PC-9 (cell line): Measurements from ENCODE around the gene MKI67. TPM values are rescaled to one million over a fixed set of nuclear protein-coding genes. Genes with fewer than 3 reads are reported as not detected.
A peak's percentile ranks its signal among the peaks of the same experiment; 100 is the strongest.

Source experiments
- BruUV-seq: library from RNA; stranded (reverse); fragments of 400-500 nt; replicated peaks from 2 replicates; lab custom pipeline; 2021; lab: Mats Ljungman, UMichigan
- CTCF ChIA-PET: fragments of 300-600 bp; sonication (Branson Sonifier 250); formaldehyde crosslinking; loops from one replicate; lab custom pipeline; 2022; ENCODE audit warnings: antibody characterized with exemption; lab: Charles Lee
- POLR2A ChIA-PET: fragments of 300-600 bp; sonication (Branson Sonifier 250); formaldehyde crosslinking; loops from one replicate; lab custom pipeline; 2022; ENCODE audit warnings: antibody characterized with exemption; ENCODE audit not compliant: unreplicated experiment; lab: Charles Lee
- DNase-seq, 2 experiments: peaks; one replicate each; pipeline versions ENCODE4 v3.0.0 to v3.0.0-alpha.2; 2015 to 2022; ENCODE audit warnings: mixed read lengths in 1 of 2
- H2AFZ ChIP-seq: fragments of 200-600 bp; sonication (generic); 2 replicates; pipeline ENCODE4 v1.8.1; 2017; ENCODE audit warnings: antibody characterized with exemption
- H3F3A ChIP-seq: fragments of 200-600 bp; sonication (generic); 2 replicates; pipeline ENCODE4 v1.8.1; 2017; ENCODE audit warnings: antibody characterized with exemption, mild to moderate bottlenecking, low read depth; ENCODE audit not compliant: insufficient read depth
- H3K27ac ChIP-seq: fragments of 200-600 bp; sonication (generic); 2 replicates; pipeline ENCODE4 v1.6.1; 2016; ENCODE audit warnings: mixed run types
- H3K27me3 ChIP-seq: fragments of 200-600 bp; sonication (generic); 2 replicates; pipeline ENCODE4 v1.6.1; 2016; ENCODE audit warnings: low read depth, mixed run types; ENCODE audit not compliant: insufficient read depth
- H3K36me3 ChIP-seq: fragments of 200-600 bp; sonication (generic); 2 replicates; pipeline ENCODE4 v1.6.1; 2016; ENCODE audit warnings: low read depth, mixed run types
- H3K4me1 ChIP-seq: fragments of 200-600 bp; sonication (generic); replicated peaks from 2 replicates; pipeline ENCODE4 v1.6.1; 2016; ENCODE audit warnings: mixed run types; ENCODE audit not compliant: insufficient read depth
- H3K4me2 ChIP-seq: fragments of 200-600 bp; sonication (generic); 2 replicates; pipeline ENCODE4 v1.6.1; 2017; ENCODE audit warnings: mixed run types
- H3K4me3 ChIP-seq: fragments of 200-600 bp; sonication (generic); 2 replicates; pipeline ENCODE4 v1.6.1; 2016; ENCODE audit warnings: mixed run types
- H3K79me2 ChIP-seq: fragments of 200-600 bp; sonication (generic); 2 replicates; pipeline ENCODE4 v1.6.1; 2017; ENCODE audit warnings: low read depth, mixed run types
- H3K9me2 ChIP-seq: fragments of 200-600 bp; sonication (generic); 2 replicates; pipeline ENCODE4 v1.8.1; 2017; ENCODE audit warnings: mild to moderate bottlenecking; ENCODE audit not compliant: insufficient read depth
- H3K9me3 ChIP-seq: fragments of 200-600 bp; sonication (generic); 2 replicates; pipeline ENCODE4 v1.8.1; 2016; ENCODE audit warnings: low read depth; ENCODE audit not compliant: insufficient read depth
- H4K20me1 ChIP-seq: fragments of 200-600 bp; sonication (generic); 2 replicates; pipeline ENCODE4 v1.8.1; 2017; ENCODE audit not compliant: insufficient read depth
- EZH2 ChIP-seq: fragments of 200-600 bp; sonication (generic); IDR thresholded peaks from 2 replicates; pipeline ENCODE4 v1.8.0; 2017; ENCODE audit warnings: antibody characterized with exemption, low read depth
- intact Hi-C: fragments of 100-400 bp; cut with micrococcal nuclease; formaldehyde crosslinking; loops from one replicate; pipeline ENCODE4 v1.10.0; 2022; ENCODE audit not compliant: unreplicated experiment
- total RNA-seq: library from RNA; stranded (reverse); gene quantifications from 2 replicates; pipeline ENCODE4 v1.2.3, GENCODE V29; 2021
- TF ChIP-seq, protein P1 (sequence below): fragments of 200-600 bp; sonication (generic); conservative IDR thresholded peaks from 2 replicates; pipeline ENCODE4 v1.6.1; 2017; ENCODE audit warnings: mixed run types, antibody characterized with exemption, mild to moderate bottlenecking, moderate library complexity

MKI67 gene
- total RNA-seq, 1 experiment from 2014 or later, result 114 TPM

DNA sequence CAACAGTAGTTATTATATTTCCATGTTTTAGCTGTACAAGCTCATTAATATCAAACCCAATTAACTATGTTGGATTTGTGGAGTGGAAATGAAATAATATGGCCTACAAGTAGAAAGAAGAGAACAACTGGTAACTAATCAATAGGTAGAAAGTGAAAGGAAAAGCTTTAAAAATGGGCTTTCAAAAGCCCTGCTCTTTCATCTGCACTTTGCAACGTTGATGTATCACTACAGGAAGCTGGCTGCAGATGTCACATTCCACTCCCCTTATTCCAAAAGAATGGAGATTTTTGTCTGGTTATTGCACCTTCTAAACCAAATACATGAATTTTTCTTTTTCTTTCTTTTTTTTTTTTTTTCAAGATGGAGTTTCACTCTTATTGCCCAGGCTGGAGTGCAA, 11.7 kb upstream of the MKI67 start:
- intact Hi-C loops, result no loop called here
- BruUV-seq, result no TSS peak

DNA sequence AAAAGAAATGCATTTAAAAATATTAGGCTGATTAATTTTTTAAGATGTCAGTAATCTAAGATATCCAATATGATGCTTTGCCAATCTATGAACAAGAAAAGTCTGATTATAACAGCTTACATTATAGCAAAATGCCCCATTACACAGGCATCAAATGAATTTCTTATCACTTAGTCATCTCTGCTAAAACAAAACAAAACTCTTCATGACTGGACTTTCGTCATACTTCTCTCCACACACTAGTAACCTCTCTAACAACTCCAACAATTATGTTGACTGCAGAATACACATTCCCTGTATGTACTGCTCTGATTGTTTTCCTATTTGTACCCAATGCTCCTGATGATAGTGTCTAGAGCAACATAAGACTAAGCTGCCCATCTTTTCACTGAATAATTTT, 3.8 kb upstream of the MKI67 start:
- no TSS peak for BruUV-seq
- Histone ChIP-seq H3K4me3 (no peak overlapping the region), H3K79me2 (peaks cover 10% of the 10 kb centered on the region), H3F3A (no peaks in the 10 kb centered on the region), H2AFZ (no peak overlapping the region), H3K4me2 (0 out of 2 replicates have a peak overlapping the region, but pooled peaks have one; percentile 14), H3K36me3 (no peaks in the 10 kb centered on the region), H3K9me3 (no peaks in the 10 kb centered on the region), H3K27me3 (no peaks in the 10 kb centered on the region), H3K9me2 (no peaks in the 10 kb centered on the region), H3K4me1 (peaks cover 12% of the 10 kb centered on the region), H3K27ac (no peak overlapping the region), H4K20me1 (no peaks in the 10 kb centered on the region)
- POLR2A ChIA-PET, result no interaction called here
- CTCF ChIA-PET, result no interaction called here
- no peak for TF ChIP-seq EZH2
- TF ChIP-seq, protein P1, sequence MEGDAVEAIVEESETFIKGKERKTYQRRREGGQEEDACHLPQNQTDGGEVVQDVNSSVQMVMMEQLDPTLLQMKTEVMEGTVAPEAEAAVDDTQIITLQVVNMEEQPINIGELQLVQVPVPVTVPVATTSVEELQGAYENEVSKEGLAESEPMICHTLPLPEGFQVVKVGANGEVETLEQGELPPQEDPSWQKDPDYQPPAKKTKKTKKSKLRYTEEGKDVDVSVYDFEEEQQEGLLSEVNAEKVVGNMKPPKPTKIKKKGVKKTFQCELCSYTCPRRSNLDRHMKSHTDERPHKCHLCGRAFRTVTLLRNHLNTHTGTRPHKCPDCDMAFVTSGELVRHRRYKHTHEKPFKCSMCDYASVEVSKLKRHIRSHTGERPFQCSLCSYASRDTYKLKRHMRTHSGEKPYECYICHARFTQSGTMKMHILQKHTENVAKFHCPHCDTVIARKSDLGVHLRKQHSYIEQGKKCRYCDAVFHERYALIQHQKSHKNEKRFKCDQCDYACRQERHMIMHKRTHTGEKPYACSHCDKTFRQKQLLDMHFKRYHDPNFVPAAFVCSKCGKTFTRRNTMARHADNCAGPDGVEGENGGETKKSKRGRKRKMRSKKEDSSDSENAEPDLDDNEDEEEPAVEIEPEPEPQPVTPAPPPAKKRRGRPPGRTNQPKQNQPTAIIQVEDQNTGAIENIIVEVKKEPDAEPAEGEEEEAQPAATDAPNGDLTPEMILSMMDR, result no peak
- DNase-seq, result peak in 1 of 2 experiments; percentile 42
- intact Hi-C loops, result no loop called here

More for the DNA sequence above, 11.7 kb upstream of the MKI67 start:
- no peaks in the 10 kb centered on the region for H3K4me1 ChIP-seq
- CTCF ChIA-PET, result interaction anchor here (0.7 kb wide), 1 partner anchor 41 kb away, joined by 6 read pairs; no protein-coding TSS in a partner anchor
- H2AFZ ChIP-seq, result no peak overlapping the region
- no peak overlapping the region for H3K4me2 ChIP-seq
- H3K4me3 ChIP-seq, result no peak overlapping the region
- H3K9me2 ChIP-seq, result no peaks in the 10 kb centered on the region
- H3K27me3 ChIP-seq, result no peaks in the 10 kb centered on the region
- H3F3A ChIP-seq, result no peaks in the 10 kb centered on the region
- no peaks in the 10 kb centered on the region for H3K36me3 ChIP-seq
- TF ChIP-seq, protein P1, result no peak
- no peak for TF ChIP-seq EZH2
- POLR2A ChIA-PET, result no interaction called here
- H3K9me3 ChIP-seq, result no peaks in the 10 kb centered on the region
- no peaks in the 10 kb centered on the region for H3K79me2 ChIP-seq
- H3K27ac ChIP-seq, result no peak overlapping the region
- no peak for DNase-seq
- no peaks in the 10 kb centered on the region for H4K20me1 ChIP-seq

DNA sequence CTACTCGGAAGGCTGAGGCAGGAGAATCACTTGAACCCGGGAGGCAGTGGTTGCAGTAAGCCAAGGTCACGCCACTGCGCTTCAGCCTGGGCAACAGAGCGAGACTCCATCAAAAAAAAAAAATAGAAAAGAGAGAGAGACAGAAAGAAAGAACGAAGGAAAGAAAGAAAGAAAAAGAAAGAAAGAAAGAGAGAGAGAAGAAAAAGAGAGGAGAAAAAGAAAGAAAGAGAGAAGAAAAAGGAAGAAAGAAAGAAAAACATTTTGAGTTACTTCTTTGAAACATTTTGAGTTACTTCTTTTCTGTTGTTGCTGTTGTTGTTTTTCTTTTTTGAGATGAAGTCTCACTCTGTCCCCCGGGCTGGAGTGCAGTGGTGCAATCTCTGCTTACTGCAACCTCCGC, 2.4 kb upstream of the MKI67 start:
- H3F3A ChIP-seq, result no peaks in the 10 kb centered on the region
- H3K4me2 ChIP-seq, result no peak overlapping the region
- H3K9me2 ChIP-seq, result no peaks in the 10 kb centered on the region
- POLR2A ChIA-PET, result no interaction called here
- intact Hi-C loops, result no loop called here
- CTCF ChIA-PET, result no interaction called here
- H3K27ac ChIP-seq, result no peak overlapping the region
- H3K79me2 ChIP-seq, result peaks cover 25% of the 10 kb centered on the region
- H3K4me3 ChIP-seq, result no peak overlapping the region
- no peak for DNase-seq
- no peak for TF ChIP-seq EZH2
- TF ChIP-seq, protein P1, result no peak
- no peak overlapping the region for H2AFZ ChIP-seq
- H3K9me3 ChIP-seq, result no peaks in the 10 kb centered on the region
- no peaks in the 10 kb centered on the region for H4K20me1 ChIP-seq
- BruUV-seq, result no TSS peak
- peaks cover 24% of the 10 kb centered on the region for H3K4me1 ChIP-seq
- 0 out of 2 replicates have a peak, but pooled peaks cover 1% of the 10 kb centered on the region for H3K36me3 ChIP-seq
- no peaks in the 10 kb centered on the region for H3K27me3 ChIP-seq
